K562 (cell line): Measurements from ENCODE around the gene SRM. TPM values are rescaled to one million over a fixed set of nuclear protein-coding genes. Genes with fewer than 3 reads are reported as not detected.

Experiments
- ATAC-seq: fragments of 200-7000 bp; cut with Tn5 transposase; 3 replicates; pipeline ENCODE4 v1.9.1; 2020; ENCODE audit warnings: moderate library complexity
- BruUV-seq: library from RNA; stranded (reverse); fragments of 400-500 nt; replicated peaks from 2 replicates; lab custom pipeline; 2021; lab: Mats Ljungman, UMichigan
- CTCF ChIA-PET: fragments of 300-600 bp; formaldehyde crosslinking; extraction: SDS; loops from one replicate; lab custom pipeline; 2021; ENCODE audit warnings: low intra/inter-chr PET ratio; lab: Yijun Ruan, JAX
- POLR2A ChIA-PET: fragments of 300-600, 350-650 bp; sonication (Branson Sonifier 250); formaldehyde crosslinking; extraction: SDS; loops from one replicate; lab custom pipeline; 2021; ENCODE audit warnings: antibody characterized with exemption, inconsistent platforms; lab: Yijun Ruan, JAX
- DNase-seq, 4 experiments: peaks; one replicate each; pipeline versions ENCODE4 v3.0.0 to v3.0.0-alpha.2; 2011 to 2018; ENCODE audit warnings: low spot score in 3 of 4, mixed read lengths in 3 of 4; ENCODE audit errors: extremely low read depth in 1 of 4
- FAIRE-seq: peaks from 2 replicates; lab custom pipeline; 2011; peaks lifted over from hg19 to GRCh38; lab: Jason Lieb, UNC
- H2AFZ ChIP-seq: 2 replicates; pipeline ENCODE4 v1.6.0; 2011; ENCODE audit warnings: low read depth, low read length, control low read depth, inconsistent platforms
- H3K27ac ChIP-seq: fragments of 200-600 bp; 3 replicates; pipeline ENCODE4 v1.8.0; 2011; ENCODE audit warnings: low read depth, mild to moderate bottlenecking, control low read depth, inconsistent platforms, low read length, moderate library complexity, mixed read lengths; ENCODE audit errors: extremely low read depth
- H3K27me3 ChIP-seq, 2 experiments: fragments of 300-600 bp in 1 of 2; 2 replicates in 1 of 2; 3 replicates in 1 of 2; pipeline versions ENCODE4 v1.6.0 to v1.8.0; 2011; ENCODE audit warnings: inconsistent platforms in 2 of 2, low read length in 2 of 2, mild to moderate bottlenecking in 1 of 2, mixed read lengths in 1 of 2, moderate library complexity in 1 of 2; ENCODE audit not compliant: control insufficient read depth in 2 of 2, insufficient read depth in 2 of 2
- H3K36me3 ChIP-seq: fragments of 300-600 bp; 3 replicates; pipeline ENCODE4 v1.8.0; 2011; ENCODE audit warnings: mild to moderate bottlenecking, low read length, inconsistent platforms; ENCODE audit not compliant: control insufficient read depth, insufficient read depth
- H3K4me1 ChIP-seq, 2 experiments: fragments of 200-600 bp in 1 of 2; replicated peaks in 1 of 2; 2 replicates in 1 of 2; 3 replicates in 1 of 2; pipeline versions ENCODE4 v1.5.1 to v1.8.0; 2011; ENCODE audit warnings: inconsistent platforms in 2 of 2, low read length in 2 of 2, mild to moderate bottlenecking in 1 of 2, mixed read lengths in 1 of 2, moderate library complexity in 1 of 2; ENCODE audit not compliant: control insufficient read depth in 2 of 2, insufficient read depth in 2 of 2
- H3K4me2 ChIP-seq: 2 replicates; pipeline ENCODE4 v1.6.1; 2011; ENCODE audit warnings: low read length, control low read depth, inconsistent platforms, mixed read lengths; ENCODE audit not compliant: insufficient read depth
- H3K4me3 ChIP-seq: fragments of 200-600 bp; sonication (generic), shearing (Covaris generic); 2 replicates; pipeline ENCODE4 v1.5.1; 2016; ENCODE audit warnings: control low read depth, inconsistent platforms
- H3K79me2 ChIP-seq: fragments of 200-600 bp; 3 replicates; pipeline ENCODE4 v1.8.0; 2011; ENCODE audit warnings: low read length, inconsistent platforms; ENCODE audit not compliant: control insufficient read depth, insufficient read depth
- H3K9ac ChIP-seq, 2 experiments: 2 replicates each; pipeline versions ENCODE4 v1.6.0 to v1.6.1; 2011; ENCODE audit warnings: low read depth in 2 of 2, low read length in 2 of 2, control low read depth in 1 of 2, inconsistent platforms in 1 of 2, mild to moderate bottlenecking in 1 of 2, mixed read lengths in 1 of 2; ENCODE audit not compliant: insufficient read depth in 1 of 2
- H3K9me1 ChIP-seq: one replicate; pipeline ENCODE4 v1.6.0; 2011; ENCODE audit warnings: inconsistent platforms, mild to moderate bottlenecking, low read length, moderate library complexity; ENCODE audit not compliant: control insufficient read depth, insufficient read depth
- H3K9me3 ChIP-seq: replicated peaks from 2 replicates; pipeline ENCODE4 v1.5.1; 2011; ENCODE audit warnings: low read depth, low read length, inconsistent platforms; ENCODE audit not compliant: control insufficient read depth, insufficient read depth
- H4K20me1 ChIP-seq: replicated peaks from 2 replicates; pipeline ENCODE4 v1.6.1; 2011; ENCODE audit warnings: low read length, inconsistent platforms, mixed read lengths; ENCODE audit not compliant: control insufficient read depth, insufficient read depth
- CCAR2 ChIP-seq: fragments of 200-400 bp; formaldehyde crosslinking; IDR thresholded peaks from 2 replicates; pipeline ENCODE4 v1.6.1; 2017; ENCODE audit warnings: mild to moderate bottlenecking, low read depth, low read length
- GABPB2 ChIP-seq: fragments of 250-450 bp; sonication (Bioruptor Pico); conservative IDR thresholded peaks from 2 replicates; pipeline ENCODE4 v1.5.1; 2021; ENCODE audit warnings: mild to moderate bottlenecking
- HMGN3 ChIP-seq: IDR thresholded peaks from 2 replicates; pipeline ENCODE4 v1.6.1; 2011; ENCODE audit warnings: borderline replicate concordance, low read depth, mild to moderate bottlenecking, mixed read lengths, low read length; ENCODE audit not compliant: insufficient read length; ENCODE audit errors: extremely low read depth
- KDM4B ChIP-seq, 2 experiments: fragments of 450-650 bp in 1 of 2; sonication (generic) in 1 of 2; IDR thresholded peaks; 2 replicates each; pipeline ENCODE4 v1.6.1; 2016 to 2017; ENCODE audit warnings: borderline replicate concordance in 2 of 2, antibody characterized with exemption in 1 of 2, low read depth in 1 of 2, mild to moderate bottlenecking in 1 of 2
- NR2F6 ChIP-seq: fragments of 450-650 bp; formaldehyde crosslinking; IDR thresholded peaks from 2 replicates; pipeline ENCODE4 v1.4.0; 2020; ENCODE audit warnings: mild to moderate bottlenecking
- PURB ChIP-seq: sonication (generic); formaldehyde crosslinking; IDR thresholded peaks from 2 replicates; pipeline ENCODE4 v1.9.0; 2021; ENCODE audit warnings: low read depth, mild to moderate bottlenecking, missing genetic modification reagents
- RAD21 ChIP-seq, 2 experiments: fragments of 250-450 bp in 1 of 2; fragments of 450-650 bp in 1 of 2; sonication (Bioruptor Pico) in 1 of 2; formaldehyde crosslinking in 1 of 2; IDR thresholded peaks in 1 of 2; conservative IDR thresholded peaks in 1 of 2; 2 replicates each; pipeline versions ENCODE4 v1.4.0 to v1.8.0; 2020 to 2022; ENCODE audit warnings: mild to moderate bottlenecking in 2 of 2, moderate library complexity in 1 of 2
- ZNF589 ChIP-seq: fragments of 200-800 bp; sonication (Bioruptor generic); IDR thresholded peaks from 2 replicates; pipeline ENCODE4 v1.6.1; 2016; ENCODE audit warnings: low read depth, missing genetic modification characterization, missing compliant biosample characterization
- ZNF79 ChIP-seq: fragments of 250-450 bp; sonication (Bioruptor Pico); IDR thresholded peaks from 2 replicates; pipeline ENCODE4 v1.4.0; 2020; ENCODE audit warnings: low read depth, mild to moderate bottlenecking, moderate library complexity
- WGBS: fragments of 100-300 bp; shearing (Covaris generic); methylation state at CpG from one replicate; pipeline ENCODE4 v1.1.6; 2016; ENCODE audit warnings: low coverage, mixed read lengths; ENCODE audit not compliant: insufficient coverage; ENCODE audit errors: missing lambda C conversion rate; 5-methylcytosine and 5-hydroxymethylcytosine counted together
- in situ Hi-C: fragments of 300-500 bp; cut with MboI; formaldehyde crosslinking; loops from 4 replicates; pipeline ENCODE4 v1.15.0; 2018; ENCODE audit warnings: inconsistent platforms, mixed read lengths
- intact Hi-C: fragments of 100-400 bp; cut with micrococcal nuclease; formaldehyde crosslinking; loops from 2 replicates; pipeline ENCODE4 v1.14.2; 2022
- polyA plus RNA-seq, 8 experiments: library from polyadenylated mRNA; depleted of rRNA in 4 of 8; stranded (reverse) in 5 of 8; unstranded in 3 of 8; fragments of >200 nt; fragmentation: Nextera tagmentation in 2 of 8; fragmentation: Illumina TruSeq in 1 of 8; extraction: Ambion mirVana in 2 of 8; extraction: Trizol in 1 of 8; gene quantifications; 2 replicates each; pipeline versions ENCODE4 v1.2.1 to v1.2.3, GENCODE V29; 2011 to 2014; ENCODE audit warnings: inconsistent platforms in 1 of 8, missing spikeins in 1 of 8
- total RNA-seq, 7 experiments: library from RNA; depleted of rRNA in 6 of 7; stranded (reverse); fragments of >200 nt in 6 of 7; fragmentation: Illumina TruSeq in 2 of 7; extraction: Trizol in 2 of 7; gene quantifications; 2 replicates each; pipeline versions ENCODE4 v1.2.1 to v1.2.3, GENCODE V29; 2011 to 2021; ENCODE audit warnings: low replicate concordance in 1 of 7
- TF ChIP-seq, protein P1 (sequence below), 2 experiments: fragments of 450-650 bp; IDR thresholded peaks; 2 replicates each; pipeline ENCODE4 v1.6.1; 2018; ENCODE audit warnings: mild to moderate bottlenecking in 2 of 2, low read depth in 1 of 2; ENCODE audit not compliant: partially characterized antibody in 2 of 2

Gene SRM
- total and polyA plus RNA-seq, 9 of the 15 experiments (the other 6 are each of a cell fraction or from before 2014, with no cell fraction given) = 23.9 to 373 (median 82.5) TPM

DNA sequence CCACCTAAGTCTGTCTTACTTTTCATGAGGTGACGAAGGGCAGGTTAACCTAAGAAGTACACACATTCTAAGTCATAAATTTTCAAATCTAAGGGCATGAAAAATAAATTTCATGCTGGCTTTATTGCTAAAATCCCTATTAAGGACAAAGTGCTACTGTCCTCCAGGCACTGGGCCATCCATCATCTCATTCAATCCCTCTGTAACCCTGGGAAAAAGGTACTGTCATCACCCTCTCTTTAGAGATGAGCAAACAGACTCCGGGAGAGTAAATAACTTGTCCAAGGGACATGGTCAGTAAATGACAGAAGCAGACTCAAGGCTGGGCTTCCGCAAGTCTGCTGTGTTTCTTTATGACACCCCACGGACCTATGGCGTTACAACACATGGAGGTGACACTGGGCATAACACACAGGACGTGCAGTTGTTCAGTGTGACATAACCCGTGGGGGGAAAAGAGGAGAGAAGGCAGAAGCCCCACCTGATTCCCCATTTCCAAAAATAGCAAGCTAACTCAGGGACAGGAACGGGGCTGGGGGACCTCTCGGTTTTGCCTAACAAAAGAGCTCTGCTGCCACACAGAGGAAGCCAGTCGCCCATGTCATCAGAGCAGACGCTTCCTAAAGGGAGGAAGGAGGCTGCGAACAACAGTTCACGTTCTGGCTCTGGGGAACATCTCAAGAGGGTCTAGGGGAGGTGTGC lies 12.5 kb upstream of the SRM start:
- no peaks in the 10 kb centered on the region for H3K9me1 ChIP-seq
- intact Hi-C loops = no loop called here
- POLR2A ChIA-PET = interaction anchor here (0.6 to 1.5 kb wide), 3 partner anchors 9 to 13 kb away, joined by 3 read pairs; partner anchors contain the start of gene SRM
- CTCF ChIA-PET = no interaction called here
- no peaks in the 10 kb centered on the region for H3K9me3 ChIP-seq
- FAIRE-seq (no peak), ATAC-seq (no peak), DNase-seq (no peak)
- H3K9ac ChIP-seq = no peak overlapping the region
- no peak overlapping the region for H3K4me2 ChIP-seq
- no peaks in the 10 kb centered on the region for H3K79me2 ChIP-seq
- no peaks in the 10 kb centered on the region for H4K20me1 ChIP-seq
- no TSS peak for BruUV-seq
- TF ChIP-seq, protein P1, sequence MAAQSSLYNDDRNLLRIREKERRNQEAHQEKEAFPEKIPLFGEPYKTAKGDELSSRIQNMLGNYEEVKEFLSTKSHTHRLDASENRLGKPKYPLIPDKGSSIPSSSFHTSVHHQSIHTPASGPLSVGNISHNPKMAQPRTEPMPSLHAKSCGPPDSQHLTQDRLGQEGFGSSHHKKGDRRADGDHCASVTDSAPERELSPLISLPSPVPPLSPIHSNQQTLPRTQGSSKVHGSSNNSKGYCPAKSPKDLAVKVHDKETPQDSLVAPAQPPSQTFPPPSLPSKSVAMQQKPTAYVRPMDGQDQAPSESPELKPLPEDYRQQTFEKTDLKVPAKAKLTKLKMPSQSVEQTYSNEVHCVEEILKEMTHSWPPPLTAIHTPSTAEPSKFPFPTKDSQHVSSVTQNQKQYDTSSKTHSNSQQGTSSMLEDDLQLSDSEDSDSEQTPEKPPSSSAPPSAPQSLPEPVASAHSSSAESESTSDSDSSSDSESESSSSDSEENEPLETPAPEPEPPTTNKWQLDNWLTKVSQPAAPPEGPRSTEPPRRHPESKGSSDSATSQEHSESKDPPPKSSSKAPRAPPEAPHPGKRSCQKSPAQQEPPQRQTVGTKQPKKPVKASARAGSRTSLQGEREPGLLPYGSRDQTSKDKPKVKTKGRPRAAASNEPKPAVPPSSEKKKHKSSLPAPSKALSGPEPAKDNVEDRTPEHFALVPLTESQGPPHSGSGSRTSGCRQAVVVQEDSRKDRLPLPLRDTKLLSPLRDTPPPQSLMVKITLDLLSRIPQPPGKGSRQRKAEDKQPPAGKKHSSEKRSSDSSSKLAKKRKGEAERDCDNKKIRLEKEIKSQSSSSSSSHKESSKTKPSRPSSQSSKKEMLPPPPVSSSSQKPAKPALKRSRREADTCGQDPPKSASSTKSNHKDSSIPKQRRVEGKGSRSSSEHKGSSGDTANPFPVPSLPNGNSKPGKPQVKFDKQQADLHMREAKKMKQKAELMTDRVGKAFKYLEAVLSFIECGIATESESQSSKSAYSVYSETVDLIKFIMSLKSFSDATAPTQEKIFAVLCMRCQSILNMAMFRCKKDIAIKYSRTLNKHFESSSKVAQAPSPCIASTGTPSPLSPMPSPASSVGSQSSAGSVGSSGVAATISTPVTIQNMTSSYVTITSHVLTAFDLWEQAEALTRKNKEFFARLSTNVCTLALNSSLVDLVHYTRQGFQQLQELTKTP (IDR thresholded peaks at IDR 0.05; ENCODE audit: low read depth in 1 of 2, partially characterized antibody in 2 of 2) = no peak
- TF ChIP-seq CCAR2 (no peak), PURB (CRISPR knock-in tag) (no peak), ZNF79 (no peak), KDM4B (IDR thresholded peaks at IDR 0.05; ENCODE audit: borderline replicate concordance in 2 of 2, low read depth in 1 of 2) (no peak), HMGN3 (no peak), NR2F6 (CRISPR knock-in tag) (no peak), RAD21 (CRISPR knock-in tag; conservative IDR thresholded peaks at IDR 0.05 in 1 of 2, IDR thresholded peaks at IDR 0.05 in 1 of 2) (no peak), GABPB2 (CRISPR knock-in tag) (no peak), ZNF589 (CRISPR knock-in tag) (no peak)
- no peak overlapping the region for H3K27ac ChIP-seq
- peaks cover 96% of the 10 kb centered on the region for H3K36me3 ChIP-seq
- no peak overlapping the region for H2AFZ ChIP-seq
- H3K27me3 ChIP-seq = no peaks in the 10 kb centered on the region
- in situ Hi-C loops = no loop called here
- H3K4me1 ChIP-seq = no peaks in the 10 kb centered on the region
- no peak overlapping the region for H3K4me3 ChIP-seq
- 74% methylated on average over 13 of the region's 13 CpGs for WGBS
